Kidney (tissue), 14 donors: ENCODE measurements around the gene ABCA8. TPM values are rescaled to one million over a fixed set of nuclear protein-coding genes. Genes with fewer than 3 reads are reported as not detected.
A peak's percentile ranks its signal among the peaks of the same experiment; 100 is the strongest.

Experiments
- DNase-seq, 5 donors: peaks; one replicate each; pipeline ENCODE4 v3.0.0-alpha.2; 2013 to 2020
- FAIRE-seq: peaks from 2 replicates; lab custom pipeline; 2012; peaks lifted over from hg19 to GRCh38; lab: Jason Lieb, UNC
- H3K27ac ChIP-seq, 2 donors: one replicate each; pipeline ENCODE4 v1.7.0; 2013; ENCODE audit warnings: low read depth in 2 of 2, low read length in 2 of 2, inconsistent platforms in 1 of 2
- H3K27me3 ChIP-seq: one replicate; pipeline ENCODE4 v1.7.1; 2013; ENCODE audit warnings: low read length, inconsistent platforms; ENCODE audit not compliant: control insufficient read depth, insufficient read depth
- H3K36me3 ChIP-seq, 3 donors: one replicate each; pipeline versions ENCODE4 v1.7.0 to v1.7.1; 2013; ENCODE audit warnings: low read length in 3 of 3, control low read depth in 1 of 3, inconsistent platforms in 1 of 3; ENCODE audit not compliant: insufficient read depth in 3 of 3, control insufficient read depth in 2 of 3
- H3K4me1 ChIP-seq, 3 donors: one replicate each; pipeline versions ENCODE4 v1.7.0 to v1.7.1; 2013; ENCODE audit warnings: low read length in 3 of 3, inconsistent platforms in 1 of 3, low read depth in 1 of 3; ENCODE audit not compliant: control insufficient read depth in 2 of 3, insufficient read depth in 2 of 3
- H3K4me3 ChIP-seq, 3 donors: one replicate each; pipeline versions ENCODE4 v1.7.0 to v1.8.1; 2013; ENCODE audit warnings: low read length in 3 of 3, control low read depth in 1 of 3, inconsistent platforms in 1 of 3
- H3K9ac ChIP-seq, 3 donors: one replicate each; pipeline versions ENCODE4 v1.7.0 to v1.7.1; 2013; ENCODE audit warnings: low read length in 3 of 3, control low read depth in 1 of 3, inconsistent platforms in 1 of 3
- H3K9me3 ChIP-seq, 3 donors: one replicate each; pipeline versions ENCODE4 v1.7.0 to v1.7.1; 2013; ENCODE audit warnings: low read length in 3 of 3, control low read depth in 1 of 3, inconsistent platforms in 1 of 3; ENCODE audit not compliant: control insufficient read depth in 2 of 3, insufficient read depth in 1 of 3
- CTCF ChIP-seq: IDR thresholded peaks from 3 replicates; pipeline ENCODE4 v1.5.1; 2012; ENCODE audit warnings: mild to moderate bottlenecking, moderate library complexity, borderline replicate concordance; ENCODE audit not compliant: insufficient read depth; ENCODE audit errors: extremely low read depth
- intact Hi-C: fragments of 100-400 bp; cut with DNase I; formaldehyde crosslinking; loops from one replicate; pipeline ENCODE4 v1.11.1; 2022
- polyA plus RNA-seq: library from polyadenylated mRNA; stranded (reverse); fragments of 350-450 nt; fragmentation: Illumina TruSeq; extraction: RNeasy Lipid Tissue Mini Kit (QIAGEN cat#74804); gene quantifications from one replicate; pipeline ENCODE4 v1.2.3, GENCODE V29; 2014; ENCODE audit warnings: low read depth, low replicate concordance; ENCODE audit not compliant: insufficient read depth
- total RNA-seq: library from RNA; stranded (reverse); fragmentation: NEBNext Ultra II Directional; extraction: Animal tissue kit (Norgen Biotek cat#: 25700); gene quantifications from one replicate; pipeline ENCODE4 v1.2.1, GENCODE V29; 2021
- donor health status: control.
- donor health status: control.
- donor health status: control.
- donor health status: control.
- donor health status: control.
- donor health status: DM: yes; HTN: yes; CAD: no.
- donor health status: Normal renal cell carcinoma (clear cell type).

The ABCA8 gene
- total and polyA plus RNA-seq, 2 donors from 2014 or later, result 3.7 to 9.4 TPM

DNA sequence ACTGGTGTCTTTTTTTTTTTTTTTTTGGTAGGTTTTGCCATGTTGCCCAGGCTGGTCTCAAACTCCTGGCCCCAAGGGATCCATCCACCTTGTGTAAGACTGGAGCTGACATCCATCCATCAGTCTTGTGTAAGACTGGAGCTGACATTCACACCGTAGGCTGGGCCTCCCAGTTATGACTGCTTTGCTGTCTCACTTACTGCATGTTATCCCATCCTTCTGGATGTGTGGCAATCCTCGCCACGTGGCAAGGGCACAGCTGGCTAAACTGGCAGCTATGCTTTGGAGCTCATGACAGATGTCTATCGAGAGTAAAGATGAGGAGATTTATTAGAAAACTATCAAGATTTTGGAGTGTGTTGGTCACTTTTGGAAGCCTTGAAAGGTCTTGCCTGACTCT, 115.1 kb downstream of the ABCA8 start:
- DNase-seq, result no peak
- H3K9ac ChIP-seq, result no peak overlapping the region
- no peak for TF ChIP-seq CTCF
- no peak for FAIRE-seq
- intact Hi-C loops, result no loop called here
- H3K27ac ChIP-seq, result no peak overlapping the region
- H3K27me3 ChIP-seq, result no peaks in the 10 kb centered on the region
- no peaks in the 10 kb centered on the region for H3K9me3 ChIP-seq
- no peaks in the 10 kb centered on the region for H3K4me1 ChIP-seq
- H3K36me3 ChIP-seq, result no peaks in the 10 kb centered on the region
- H3K4me3 ChIP-seq, result no peak overlapping the region

GRCh38 chr17:68835071-68835470, 120.1 kb downstream of the ABCA8 start:
- no peaks in the 10 kb centered on the region for H3K4me1 ChIP-seq
- H3K27ac ChIP-seq, result no peak overlapping the region
- FAIRE-seq (no peak), DNase-seq (peak in 1 of 5 donors; percentile 25)
- no peaks in the 10 kb centered on the region for H3K36me3 ChIP-seq
- no peak overlapping the region for H3K9ac ChIP-seq
- no peak for TF ChIP-seq CTCF
- H3K9me3 ChIP-seq, result no peaks in the 10 kb centered on the region
- no peaks in the 10 kb centered on the region for H3K27me3 ChIP-seq
- intact Hi-C loops, result no loop called here
- no peak overlapping the region for H3K4me3 ChIP-seq

- intact Hi-C loops, result no loop called here
- H3K4me3 ChIP-seq, result no peak overlapping the region
- H3K36me3 ChIP-seq, result no peaks in the 10 kb centered on the region
- H3K4me1 ChIP-seq, result no peaks in the 10 kb centered on the region
- H3K27me3 ChIP-seq, result no peaks in the 10 kb centered on the region
- H3K9me3 ChIP-seq, result no peaks in the 10 kb centered on the region
- FAIRE-seq (no peak), DNase-seq (no peak)
- TF ChIP-seq CTCF, result no peak
- H3K9ac ChIP-seq, result no peak overlapping the region
- no peak overlapping the region for H3K27ac ChIP-seq
Measured at GRCh38 chr17:68834328-68834836, 120.8 kb downstream of the ABCA8 start.
